GM23338 (cell line): ENCODE data around the gene SS18. TPM values are rescaled to one million over a fixed set of nuclear protein-coding genes. Genes with fewer than 3 reads are reported as not detected.

ENCODE experiments used
- ATAC-seq: fragments of 200-7000 bp; cut with Tn5 transposase; 3 replicates; pipeline ENCODE4 v1.9.1; 2020
- DNase-seq: peaks from one replicate; pipeline ENCODE4 v3.0.0-alpha.2; 2015; ENCODE audit warnings: low spot score
- H2AFZ ChIP-seq: fragments of 200-600 bp; sonication (generic); 2 replicates; pipeline ENCODE4 v1.8.0; 2016; ENCODE audit warnings: antibody characterized with exemption, mild to moderate bottlenecking, moderate library complexity
- H3F3A ChIP-seq: fragments of 200-600 bp; sonication (generic); replicated peaks from 2 replicates; pipeline ENCODE4 v1.8.0; 2017; ENCODE audit warnings: antibody characterized with exemption, mixed run types, low read depth
- H3K27ac ChIP-seq: fragments of 200-600 bp; sonication (generic); 2 replicates; pipeline ENCODE4 v1.6.1; 2016; ENCODE audit warnings: low read depth
- H3K27me3 ChIP-seq: fragments of 200-600 bp; sonication (generic); 2 replicates; pipeline ENCODE4 v1.8.0; 2016; ENCODE audit warnings: mild to moderate bottlenecking, mixed run types, moderate library complexity; ENCODE audit not compliant: insufficient read depth
- H3K36me3 ChIP-seq: fragments of 200-600 bp; sonication (generic); 2 replicates; pipeline ENCODE4 v1.8.0; 2016; ENCODE audit warnings: mild to moderate bottlenecking; ENCODE audit not compliant: insufficient read depth
- H3K4me1 ChIP-seq: fragments of 200-600 bp; sonication (generic); 2 replicates; pipeline ENCODE4 v1.8.0; 2016; ENCODE audit warnings: mild to moderate bottlenecking, moderate library complexity; ENCODE audit not compliant: insufficient read depth
- H3K4me2 ChIP-seq: fragments of 200-600 bp; sonication (generic); 2 replicates; pipeline ENCODE4 v1.7.1; 2017; ENCODE audit warnings: mixed run types
- H3K4me3 ChIP-seq: fragments of 200-600 bp; sonication (generic); 2 replicates; pipeline ENCODE4 v1.6.1; 2016; ENCODE audit warnings: mixed run types
- H3K79me2 ChIP-seq: fragments of 200-600 bp; sonication (generic); replicated peaks from 2 replicates; pipeline ENCODE4 v1.8.0; 2017; ENCODE audit warnings: mild to moderate bottlenecking; ENCODE audit not compliant: insufficient read depth
- H3K9me2 ChIP-seq: fragments of 200-600 bp; sonication (generic); 2 replicates; pipeline ENCODE4 v1.8.0; 2017; ENCODE audit not compliant: insufficient read depth
- H4K20me1 ChIP-seq: fragments of 200-600 bp; sonication (generic); replicated peaks from 2 replicates; pipeline ENCODE4 v1.8.0; 2017; ENCODE audit warnings: mild to moderate bottlenecking; ENCODE audit not compliant: insufficient read depth
- H3K27ac Mint-ChIP-seq: 2 replicates; pipeline ENCODE4 v1.8.0; 2020; ENCODE audit warnings: inconsistent platforms, mild to moderate bottlenecking, moderate library complexity, mixed read lengths
- H3K27me3 Mint-ChIP-seq: 3 replicates; pipeline ENCODE4 v1.8.0; 2022; ENCODE audit warnings: low read depth, mild to moderate bottlenecking, moderate library complexity, mixed read lengths, inconsistent platforms; ENCODE audit not compliant: insufficient read depth, poor library complexity
- H3K36me3 Mint-ChIP-seq: 3 replicates; pipeline ENCODE4 v1.8.0; 2021; ENCODE audit warnings: low read depth, mild to moderate bottlenecking, inconsistent platforms, moderate library complexity, mixed read lengths
- H3K4me1 Mint-ChIP-seq: 3 replicates; pipeline ENCODE4 v1.8.0; 2020; ENCODE audit warnings: mild to moderate bottlenecking, inconsistent platforms, mixed read lengths
- H3K4me3 Mint-ChIP-seq: 3 replicates; pipeline ENCODE4 v1.8.0; 2021; ENCODE audit warnings: moderate library complexity, mild to moderate bottlenecking, inconsistent platforms, mixed read lengths
- H3K9me3 Mint-ChIP-seq: 3 replicates; pipeline ENCODE4 v1.8.0; 2020; ENCODE audit warnings: moderate library complexity, mild to moderate bottlenecking, inconsistent platforms, mixed read lengths
- CREB1 ChIP-seq: fragments of 250-450 bp; sonication (Bioruptor Pico); IDR thresholded peaks from 2 replicates; pipeline ENCODE4 v1.5.0; 2020; ENCODE audit warnings: low read depth, mild to moderate bottlenecking, moderate library complexity
- CTCF ChIP-seq, 2 experiments: fragments of 200-600 bp in 1 of 2; sonication (generic) in 1 of 2; conservative IDR thresholded peaks; 2 replicates each; pipeline versions ENCODE4 v1.5.1 to v1.6.1; 2016 to 2017; ENCODE audit warnings: antibody characterized with exemption in 2 of 2, low read depth in 2 of 2, mild to moderate bottlenecking in 2 of 2, moderate library complexity in 1 of 2
- EZH2 ChIP-seq: fragments of 200-600 bp; sonication (generic); IDR thresholded peaks from one replicate; pipeline ENCODE4 v1.8.0; 2017; ENCODE audit warnings: antibody characterized with exemption, mild to moderate bottlenecking, low read depth; ENCODE audit not compliant: unreplicated experiment
- EZH2phosphoT487 ChIP-seq: fragments of 200-600 bp; sonication (generic); IDR thresholded peaks from one replicate; pipeline ENCODE4 v1.8.1; 2018; ENCODE audit warnings: antibody characterized with exemption; ENCODE audit not compliant: unreplicated experiment
- NANOG ChIP-seq: IDR thresholded peaks from 2 replicates; pipeline ENCODE4 v1.6.1; 2016; ENCODE audit warnings: antibody characterized with exemption, borderline replicate concordance
- POLR2AphosphoS5 ChIP-seq: IDR thresholded peaks from 2 replicates; pipeline ENCODE4 v1.6.1; 2016; ENCODE audit warnings: antibody characterized with exemption, low read depth
- REST ChIP-seq: IDR thresholded peaks from one replicate; pipeline ENCODE4 v1.6.1; 2018; ENCODE audit warnings: antibody characterized with exemption; ENCODE audit not compliant: unreplicated experiment
- STAT1 ChIP-seq: IDR thresholded peaks from one replicate; pipeline ENCODE4 v1.6.1; 2016; ENCODE audit warnings: antibody characterized with exemption; ENCODE audit not compliant: unreplicated experiment
- ZNF114 ChIP-seq: fragments of 250-450 bp; sonication (Bioruptor Pico); IDR thresholded peaks from 2 replicates; pipeline ENCODE4 v1.5.0; 2020; ENCODE audit warnings: mild to moderate bottlenecking, moderate library complexity
- ZNF331 ChIP-seq: fragments of 250-450 bp; sonication (Bioruptor Pico); IDR thresholded peaks from 2 replicates; pipeline ENCODE4 v1.5.0; 2020; ENCODE audit warnings: low read depth, mild to moderate bottlenecking, moderate library complexity
- ZNF462 ChIP-seq: fragments of 250-450 bp; sonication (Bioruptor Pico); IDR thresholded peaks from 2 replicates; pipeline ENCODE4 v1.5.0; 2020; ENCODE audit warnings: mild to moderate bottlenecking, moderate library complexity
- polyA plus RNA-seq: library from polyadenylated mRNA; unstranded; fragments of >200 nt; fragmentation: Nextera tagmentation; extraction: Ambion mirVana; gene quantifications from 2 replicates; pipeline ENCODE4 v1.2.1, GENCODE V29; 2016
- total RNA-seq: library from RNA; depleted of rRNA; stranded (reverse); fragments of >200 nt; shearing (Covaris generic); gene quantifications from 2 replicates; pipeline ENCODE4 v1.2.3, GENCODE V29; 2014

SS18 gene
- total and polyA plus RNA-seq, 2 experiments from 2014 or later = 41.3 to 148 TPM

- Histone ChIP-seq H3F3A (0 out of 2 replicates have a peak, but pooled peaks cover 4% of the 10 kb centered on the region), H3K27ac (no peak overlapping the region), H3K36me3 (peaks cover 20% of the 10 kb centered on the region), H3K4me1 (peaks cover 9% of the 10 kb centered on the region), H3K27me3 (no peaks in the 10 kb centered on the region), H4K20me1 (peaks cover 21% of the 10 kb centered on the region), H3K4me3 (no peak overlapping the region), H3K4me2 (no peak overlapping the region), H3K79me2 (peaks cover 78% of the 10 kb centered on the region), H2AFZ (no peak overlapping the region), H3K9me2 (no peaks in the 10 kb centered on the region)
- no peak overlapping the region for H3K27ac Mint-ChIP-seq
- H3K27me3 Mint-ChIP-seq = peaks cover 2% of the 10 kb centered on the region
- no peaks in the 10 kb centered on the region for H3K9me3 Mint-ChIP-seq
- ATAC-seq (no peak), DNase-seq (no peak)
- H3K36me3 Mint-ChIP-seq = peaks cover 32% of the 10 kb centered on the region; the same call in 2 of the 3 replicates
- no peak overlapping the region for H3K4me3 Mint-ChIP-seq
- peaks cover 13% of the 10 kb centered on the region for H3K4me1 Mint-ChIP-seq
- TF ChIP-seq CTCF (conservative IDR thresholded peaks at IDR 0.05; ENCODE audit: low read depth in 2 of 2) (no peak), STAT1 (no peak), CREB1 (no peak), ZNF331 (CRISPR knock-in tag) (no peak), ZNF114 (CRISPR knock-in tag) (no peak), NANOG (no peak), ZNF462 (CRISPR knock-in tag) (no peak), EZH2 (no peak), POLR2AphosphoS5 (no peak), EZH2phosphoT487 (no peak), REST (no peak)
Measured at GRCh38 chr18:26086959-26087358, 3.5 kb downstream of the SS18 start.
